SIG-M5 treated with dmso at 0.1 percent for 504 hours (cell line): ENCODE results near the gene PYGM.

Experiments
- DNase-seq: peaks from one replicate; lab custom pipeline; 2025; ENCODE audit not compliant: unreplicated experiment; lab: John Stamatoyannopoulos, UW

Gene PYGM

GRCh38 chr11:64791781-64792291 lies 32.1 kb upstream of the PYGM start:
- DNase-seq: no peak

DNA sequence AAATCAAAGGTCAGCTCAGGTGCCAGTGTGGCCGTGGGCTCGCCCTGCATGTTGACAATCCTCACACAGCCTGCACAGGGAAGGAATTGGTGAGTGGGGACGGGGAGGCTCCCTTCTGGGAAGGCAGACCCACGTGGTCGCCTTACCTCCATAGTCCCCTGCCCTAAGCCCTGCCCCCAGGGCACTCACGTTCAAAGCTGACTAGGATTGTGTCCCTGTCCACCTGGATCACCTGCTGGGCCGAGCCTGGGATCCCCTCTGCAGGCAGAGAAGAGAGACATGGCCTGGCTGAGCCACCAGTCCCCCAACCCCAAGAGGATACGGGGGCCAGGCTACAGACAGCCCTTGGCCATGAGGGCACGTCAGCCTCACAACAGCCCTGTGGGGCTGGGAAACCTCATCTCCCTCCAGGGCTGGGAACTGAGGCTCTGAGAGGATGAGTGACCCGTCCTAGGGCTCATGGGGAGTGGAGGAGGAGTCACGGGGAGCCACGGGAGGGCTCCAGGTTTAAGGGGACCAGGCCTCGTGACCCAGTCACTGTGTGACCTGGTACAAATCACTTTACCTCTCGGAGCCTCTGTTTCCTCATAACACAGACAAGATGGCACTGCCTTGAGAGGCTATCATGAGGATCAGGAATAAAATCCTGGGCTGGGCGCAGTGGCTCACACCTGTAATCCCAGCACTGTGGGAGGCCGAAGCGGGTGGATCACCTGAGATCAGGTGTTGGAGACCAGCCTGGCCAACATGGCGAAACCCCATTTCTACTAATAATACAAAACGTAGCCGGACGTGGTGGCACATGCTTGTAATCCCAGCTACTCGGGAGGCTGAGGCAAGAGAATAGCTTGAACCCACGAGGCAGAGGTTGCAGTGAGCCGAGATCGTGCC lies 30.7 kb upstream of the PYGM start:
- DNase-seq: no peak

GRCh38 chr11:64789331-64790204 lies 29.8 kb upstream of the PYGM start:
- no peak for DNase-seq

GRCh38 chr11:64788321-64789215 lies 28.8 kb upstream of the PYGM start:
- DNase-seq: no peak

DNA sequence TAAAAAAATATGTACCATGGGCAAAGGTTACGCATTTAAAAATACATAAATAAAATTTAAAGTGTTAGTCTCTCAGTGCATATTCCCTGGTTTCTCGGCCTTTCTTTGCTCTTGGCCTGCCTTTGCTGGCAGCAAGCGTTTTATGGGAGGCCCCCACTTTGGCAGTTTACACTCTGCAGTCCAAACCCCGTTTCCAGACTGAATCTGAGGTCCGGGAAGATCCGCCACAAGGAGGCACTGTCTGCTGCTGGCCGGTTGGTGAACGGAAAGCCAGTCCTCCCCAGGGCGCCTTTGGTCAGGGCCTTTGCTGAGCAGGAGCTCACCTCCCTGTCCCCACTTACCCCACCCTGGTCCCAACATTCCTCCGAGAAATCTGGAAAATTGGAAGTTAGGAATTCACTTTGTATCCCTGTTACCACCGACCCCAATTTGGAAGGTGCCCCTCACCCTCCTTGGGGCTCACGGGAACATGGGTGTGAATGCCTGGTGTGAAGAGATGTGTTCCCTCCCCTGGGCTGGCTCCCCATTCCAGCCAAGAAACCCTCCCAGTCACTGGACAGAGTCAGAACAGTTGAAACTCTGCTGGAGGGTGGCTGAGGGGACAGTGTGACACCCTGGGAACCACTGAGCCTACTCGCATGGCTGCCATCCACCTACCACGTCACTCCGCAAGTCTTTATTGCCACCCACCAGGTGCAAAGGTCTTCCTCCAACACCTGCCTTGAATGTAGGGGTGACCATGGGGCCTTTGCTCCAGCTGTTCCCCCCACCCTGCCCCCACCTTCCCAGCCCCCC lies 27.9 kb upstream of the PYGM start:
- peak; percentile 46 for DNase-seq

- DNase-seq: no peak
Observed at GRCh38 chr11:64786308-64786707, 26.5 kb upstream of the PYGM start.

DNA sequence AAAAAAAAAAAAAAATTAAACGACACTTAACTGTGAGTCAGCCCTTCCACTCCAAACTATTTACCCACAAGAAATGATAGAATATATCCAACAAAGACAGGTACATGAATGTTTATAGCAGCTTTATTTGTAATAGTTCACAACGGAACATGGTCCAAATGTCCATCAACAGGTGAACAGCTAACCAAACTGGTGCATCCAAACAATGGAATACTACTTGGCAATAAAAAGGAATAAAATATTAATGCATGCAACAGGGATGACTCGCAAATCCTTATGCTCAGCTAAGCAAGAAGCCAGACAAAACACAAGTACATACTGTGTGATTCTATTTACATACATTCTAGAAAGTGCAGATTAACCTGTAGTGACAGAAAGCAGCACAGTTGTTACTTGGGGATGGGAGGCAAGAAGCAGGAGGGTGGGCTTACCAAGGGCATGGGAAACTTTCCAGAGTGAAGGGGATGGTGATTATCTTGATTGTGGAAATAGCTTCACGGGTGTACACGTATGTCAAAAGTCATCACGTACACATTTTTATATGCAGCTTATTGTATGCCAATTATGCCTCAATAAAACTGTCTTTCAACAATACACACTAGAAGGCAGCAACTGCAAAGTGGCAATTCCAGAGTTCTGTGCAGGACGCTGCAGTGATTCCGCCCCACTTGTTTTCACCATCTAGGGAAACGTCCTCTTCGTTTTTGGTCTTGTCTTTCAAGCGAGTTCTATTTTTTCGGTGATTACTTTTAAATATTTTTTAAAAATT lies 25.2 kb upstream of the PYGM start:
- no peak for DNase-seq

DNA sequence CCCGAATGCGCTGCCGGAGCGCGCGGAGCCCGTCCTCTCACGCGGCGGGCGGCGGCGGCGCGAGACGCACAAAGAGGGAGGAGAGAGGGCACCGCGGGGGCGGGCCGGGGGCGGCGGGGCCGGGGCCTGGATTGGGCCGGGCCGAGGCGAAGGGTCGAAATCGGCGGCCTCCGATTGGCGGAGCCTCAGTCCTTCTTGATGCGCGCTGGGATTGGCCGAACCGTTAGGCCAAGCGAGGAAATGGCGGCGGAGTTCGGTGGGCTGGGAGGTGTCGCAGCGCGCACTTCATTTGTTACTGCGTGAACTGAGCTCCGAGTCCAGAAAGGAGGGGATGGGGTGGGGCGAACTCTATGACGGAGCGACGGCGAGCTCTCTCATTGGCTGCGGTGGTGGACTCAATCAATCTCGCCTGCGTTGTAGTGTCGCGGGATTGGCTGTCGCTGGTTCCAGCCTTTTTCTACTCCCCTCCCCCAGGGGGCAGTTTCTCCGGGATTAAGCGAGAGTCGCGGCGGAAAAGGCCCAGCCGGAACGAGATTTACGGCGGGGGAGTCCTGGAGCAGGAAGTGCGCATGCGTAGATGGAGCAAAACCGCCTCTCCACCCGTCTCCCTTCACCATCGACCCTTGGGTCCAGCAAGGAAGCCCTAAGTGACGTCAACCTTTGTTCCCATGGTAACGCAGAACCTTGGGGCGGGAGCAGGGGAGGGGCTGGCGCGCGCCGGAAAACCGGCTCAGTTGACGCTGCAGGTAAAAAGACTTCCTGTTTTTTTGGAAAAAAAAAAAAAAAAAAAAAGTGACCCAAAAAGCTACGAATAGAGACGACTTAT lies 18.9 kb upstream of the PYGM start, which contains the start of gene SF1:
TSS of gene SF1 (minus strand) at position 70 of the 826 bp plus-strand sequence. CDS start 150 bp downstream, outside the sequence.
- DNase-seq: peak; percentile 99

- no peak for DNase-seq
Observed at GRCh38 chr11:64778223-64778472, 18.4 kb upstream of the PYGM start.

DNA sequence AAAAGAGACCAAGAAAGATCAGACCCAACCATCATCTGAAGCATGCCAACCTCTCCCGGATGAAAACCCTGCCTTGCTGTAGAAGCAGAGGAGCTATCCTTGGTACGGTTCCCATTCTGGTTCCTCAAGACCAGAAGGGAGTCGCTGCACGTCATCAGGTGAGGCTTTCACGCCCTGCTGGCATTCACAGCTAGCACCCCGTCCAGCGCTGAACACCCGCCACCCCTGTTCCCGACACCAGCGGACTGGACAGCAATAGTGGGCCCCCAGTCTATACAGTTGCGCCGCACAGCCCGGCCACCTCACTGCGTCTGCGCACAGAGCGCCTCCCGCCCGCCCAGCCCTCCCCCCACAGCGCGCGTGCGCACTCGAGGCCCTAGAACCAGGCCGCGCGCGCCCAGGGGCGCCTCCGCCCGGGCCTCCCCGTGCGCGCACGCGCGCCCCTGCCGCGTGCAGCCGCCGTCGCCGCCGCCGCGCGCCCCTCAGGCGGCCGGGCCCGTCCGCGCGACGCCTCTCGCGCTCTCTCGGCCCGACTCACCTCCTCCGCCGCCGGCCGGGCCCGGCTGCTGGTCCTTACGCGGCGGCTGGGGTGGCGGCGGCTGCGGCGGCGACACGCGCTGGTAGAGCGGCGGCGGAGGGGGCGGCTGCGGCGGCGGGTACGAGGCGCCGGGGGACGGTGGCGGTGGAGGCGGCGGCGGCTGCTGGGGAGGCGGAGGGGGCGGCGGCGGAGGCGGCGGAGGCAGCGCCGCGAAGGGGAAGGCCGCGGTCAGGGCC lies 17.9 kb upstream of the PYGM start:
- peak; percentile 74 for DNase-seq

DNA sequence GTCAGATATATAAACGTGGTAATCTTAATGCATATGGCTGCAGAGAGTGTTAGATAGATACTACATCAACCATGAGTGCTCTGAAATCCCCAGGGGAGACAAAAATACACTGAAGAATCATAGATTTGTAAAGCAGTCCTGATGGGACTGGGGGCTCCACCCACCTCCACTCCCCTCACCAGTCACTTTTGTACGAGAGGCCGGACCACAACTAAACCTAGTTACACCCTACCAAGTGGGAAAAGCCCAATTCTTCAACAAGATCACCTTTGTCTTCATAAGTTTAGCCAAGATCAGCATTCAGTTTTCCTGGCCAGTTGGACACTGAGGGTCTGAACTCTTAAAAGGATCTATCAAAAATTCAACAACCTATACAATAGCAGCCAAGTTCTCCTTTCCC lies 17.1 kb upstream of the PYGM start:
- no peak for DNase-seq

DNA sequence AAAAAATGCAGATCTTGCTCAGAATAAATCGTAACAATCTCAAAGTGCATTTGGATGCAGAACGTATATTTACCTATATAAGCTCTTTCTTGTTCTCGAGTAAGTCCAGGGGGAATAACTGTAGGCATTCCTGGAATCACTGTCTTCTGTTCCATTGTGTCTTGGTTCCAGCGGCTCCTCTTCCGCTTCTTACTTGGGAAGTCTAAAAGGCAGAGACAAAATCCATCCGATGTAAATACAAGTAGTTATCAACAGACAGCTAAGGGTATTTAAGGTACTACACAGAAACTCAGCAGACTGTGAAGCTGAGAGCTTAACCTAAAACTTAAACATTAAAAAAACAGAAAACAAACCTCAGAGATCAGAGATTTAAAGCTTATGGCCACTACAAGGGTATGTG lies 16.7 kb upstream of the PYGM start:
- DNase-seq: no peak

GRCh38 chr11:64774144-64774543 lies 14.4 kb upstream of the PYGM start:
- DNase-seq: no peak

DNA sequence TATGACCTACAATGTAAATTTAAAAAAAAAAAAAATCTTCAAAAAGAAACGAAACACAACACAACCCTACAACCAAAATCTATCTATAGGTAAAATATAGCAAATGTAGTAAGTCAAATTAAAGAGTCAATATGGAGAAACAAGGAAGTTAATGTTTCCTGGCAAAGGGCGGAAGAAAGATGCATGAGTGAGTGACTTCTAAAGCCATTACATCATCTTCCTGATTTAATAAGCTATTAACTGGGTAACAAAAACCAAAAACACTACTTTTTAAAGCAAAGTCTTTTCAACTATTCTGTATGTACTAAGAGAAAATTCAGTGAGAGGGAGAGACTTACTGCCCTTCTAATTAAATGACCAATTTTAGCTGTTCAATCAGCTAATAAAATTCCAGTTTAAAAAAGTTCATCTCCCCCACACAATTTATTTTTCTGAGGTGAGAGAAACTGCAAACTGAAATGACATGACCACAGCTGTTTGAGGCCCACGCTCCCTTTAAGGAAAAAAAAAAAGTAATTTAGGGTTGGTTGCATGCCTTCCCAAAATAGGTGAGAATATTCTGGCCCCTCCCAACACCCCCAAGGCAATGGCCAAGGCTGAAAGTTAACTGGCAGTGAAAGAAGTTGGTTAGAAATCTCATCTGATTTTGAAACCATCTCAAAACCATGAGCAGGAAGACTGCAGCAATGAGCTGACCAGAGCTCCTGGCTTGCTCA lies 12.7 kb upstream of the PYGM start:
- peak; percentile 29 for DNase-seq

DNA sequence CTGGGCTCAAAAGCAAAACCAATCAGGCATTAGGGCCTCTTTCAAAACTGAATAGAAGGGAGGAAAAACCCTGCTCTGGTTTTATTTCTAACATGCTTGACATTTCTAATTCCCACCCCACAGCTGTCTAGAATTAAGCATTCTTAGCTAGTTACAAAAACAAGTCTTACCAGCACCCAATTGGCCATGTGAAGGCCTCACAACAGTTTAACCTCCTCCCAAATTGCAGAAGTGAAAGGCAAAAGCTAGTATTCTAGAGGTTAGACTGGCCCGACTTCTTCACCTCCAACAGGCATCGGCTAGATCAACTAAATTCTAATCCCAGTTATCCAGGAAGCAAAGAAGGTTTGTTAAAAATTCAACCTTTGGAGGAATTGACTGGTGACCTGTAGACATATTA lies 12.1 kb upstream of the PYGM start:
- DNase-seq: peak; percentile 46

DNA sequence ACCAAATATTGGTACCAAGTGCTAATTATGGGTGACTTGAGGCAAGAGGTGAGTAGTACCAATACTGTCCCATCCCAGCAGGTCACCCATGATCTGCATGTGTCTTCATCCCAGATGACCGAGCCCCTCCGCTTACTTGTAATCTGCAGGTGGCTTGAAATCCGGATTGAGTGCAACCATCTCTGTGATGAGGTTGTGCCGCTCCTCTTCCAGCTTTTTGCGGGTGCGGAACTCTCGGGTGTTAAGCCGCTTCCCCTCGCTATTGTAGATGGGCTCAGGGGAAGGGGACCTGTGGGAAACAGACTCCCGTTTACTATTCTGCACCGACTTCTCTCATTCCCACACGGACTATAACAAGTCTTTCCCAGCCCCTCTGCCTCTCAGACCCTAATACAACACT lies 10.3 kb upstream of the PYGM start:
- DNase-seq: no peak

- DNase-seq: no peak
Observed at GRCh38 chr11:64769283-64769682, 9.5 kb upstream of the PYGM start.
